Measurements from ENCODE around the gene IFT122.

Gene IFT122

DNA sequence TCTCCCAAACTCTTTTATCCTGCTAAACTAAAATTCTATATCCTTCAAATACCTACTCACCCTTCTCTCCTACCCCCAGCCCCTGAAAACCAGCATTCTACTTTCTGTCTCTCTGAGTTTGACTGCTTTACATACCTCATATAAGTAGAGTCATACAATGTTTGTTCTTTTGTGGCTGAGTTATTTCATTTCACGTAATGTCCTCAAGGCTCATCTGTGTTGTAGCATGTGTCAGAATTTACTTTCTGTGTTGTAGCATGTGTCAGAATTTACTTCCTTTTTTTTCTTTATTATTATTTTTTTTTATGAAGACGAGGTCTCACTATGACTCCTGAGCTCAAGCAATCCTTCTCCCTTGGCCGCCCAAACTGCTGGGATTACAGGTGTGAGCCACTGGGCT is 20.1 kb downstream of the IFT122 start:
- Mint-ChIP-seq H3K4me1 (ENCODE audit: low read depth in 2 of 2) (no peaks in the 10 kb centered on the region), H3K27me3 (no peaks in the 10 kb centered on the region), H3K27ac (peak overlapping the region in 1 of 2 donors; percentile 48), H3K4me3 (no peak overlapping the region), H3K36me3 (ENCODE audit: insufficient read depth) (no peaks in the 10 kb centered on the region), H3K9me3 (no peaks in the 10 kb centered on the region)
- DNase-seq (no peak), ATAC-seq (replicated peaks) (no peak)

- peak overlapping the region in 1 of 2 donors; percentile 48 for H3K27ac Mint-ChIP-seq
Measured at GRCh38 chr3:129460572-129460971, 20.5 kb downstream of the IFT122 start.

DNA sequence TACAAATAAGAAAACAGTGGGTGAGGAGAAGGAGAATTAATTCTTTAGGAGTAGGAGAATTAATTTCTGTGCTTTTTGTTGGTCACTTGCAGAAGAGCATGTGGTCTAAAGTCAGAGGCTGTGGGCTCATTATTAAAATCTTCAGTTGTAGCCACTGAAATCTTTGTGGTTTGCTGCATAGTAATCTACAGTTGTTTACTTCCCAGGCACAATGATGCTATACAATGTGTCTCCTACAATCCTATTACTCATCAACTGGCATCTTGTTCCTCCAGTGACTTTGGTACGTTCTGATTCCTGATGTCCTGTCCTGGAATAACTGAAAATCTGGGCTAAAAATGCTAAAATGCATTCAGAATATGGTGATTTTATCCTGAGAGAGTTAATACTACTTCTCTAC is 21.0 kb downstream of the IFT122 start:
- Mint-ChIP-seq H3K4me1 (ENCODE audit: low read depth in 2 of 2) (no peaks in the 10 kb centered on the region), H3K27me3 (no peaks in the 10 kb centered on the region), H3K36me3 (ENCODE audit: insufficient read depth) (peaks cover 5% of the 10 kb centered on the region), H3K9me3 (no peaks in the 10 kb centered on the region), H3K4me3 (no peak overlapping the region), H3K27ac (no peak overlapping the region)
- no peak for DNase-seq
- no peak for ATAC-seq (replicated peaks)

More at GRCh38 chr3:129460572-129460971, 20.5 kb downstream of the IFT122 start:
- Mint-ChIP-seq H3K4me3 (no peak overlapping the region), H3K36me3 (ENCODE audit: insufficient read depth) (peaks cover 2% of the 10 kb centered on the region), H3K9me3 (no peaks in the 10 kb centered on the region), H3K4me1 (ENCODE audit: low read depth in 2 of 2) (no peaks in the 10 kb centered on the region), H3K27me3 (no peaks in the 10 kb centered on the region)
- DNase-seq = no peak
- ATAC-seq (replicated peaks) = no peak

DNA sequence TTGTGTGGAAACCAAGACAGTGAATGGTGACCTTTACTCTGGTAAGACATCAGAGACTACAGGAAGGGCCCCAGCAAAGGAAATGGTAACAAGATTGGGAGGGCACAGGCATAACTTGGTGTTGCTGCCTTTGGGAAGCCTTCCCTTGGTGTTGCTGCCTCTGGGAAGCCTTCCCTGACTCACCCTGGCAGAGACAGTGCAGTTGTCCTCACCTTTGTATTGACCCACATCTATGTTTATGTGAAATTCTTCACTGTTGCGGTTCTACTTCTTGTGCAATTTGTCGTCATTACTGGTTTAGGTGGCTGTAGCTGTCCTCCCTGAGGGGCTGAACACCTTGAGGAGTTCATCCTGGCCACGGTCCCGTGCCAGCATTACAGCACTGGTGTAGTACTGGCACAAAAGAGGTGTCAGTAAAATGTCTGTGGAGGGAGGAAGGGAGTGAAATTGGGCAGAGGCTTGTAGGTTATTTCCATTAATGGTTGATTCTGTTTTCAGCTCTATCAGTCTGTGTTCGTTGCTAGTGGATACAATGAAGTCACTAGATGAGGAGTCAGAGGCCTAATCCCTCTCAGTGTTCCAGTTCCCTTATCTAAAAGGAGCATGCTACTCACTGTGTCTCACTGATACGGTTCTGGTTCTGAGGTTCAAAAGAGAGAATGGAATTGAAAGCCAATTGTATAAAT is 21.6 kb downstream of the IFT122 start:
- DNase-seq (no peak), ATAC-seq (replicated peaks) (no peak)
- no peak overlapping the region for H3K27ac Mint-ChIP-seq
- no peaks in the 10 kb centered on the region for H3K4me1 Mint-ChIP-seq (ENCODE audit: low read depth in 2 of 2)
- H3K9me3 Mint-ChIP-seq = no peaks in the 10 kb centered on the region
- no peak overlapping the region for H3K4me3 Mint-ChIP-seq
- peaks cover 5% of the 10 kb centered on the region for H3K36me3 Mint-ChIP-seq (ENCODE audit: insufficient read depth)
- H3K27me3 Mint-ChIP-seq = no peaks in the 10 kb centered on the region

DNA sequence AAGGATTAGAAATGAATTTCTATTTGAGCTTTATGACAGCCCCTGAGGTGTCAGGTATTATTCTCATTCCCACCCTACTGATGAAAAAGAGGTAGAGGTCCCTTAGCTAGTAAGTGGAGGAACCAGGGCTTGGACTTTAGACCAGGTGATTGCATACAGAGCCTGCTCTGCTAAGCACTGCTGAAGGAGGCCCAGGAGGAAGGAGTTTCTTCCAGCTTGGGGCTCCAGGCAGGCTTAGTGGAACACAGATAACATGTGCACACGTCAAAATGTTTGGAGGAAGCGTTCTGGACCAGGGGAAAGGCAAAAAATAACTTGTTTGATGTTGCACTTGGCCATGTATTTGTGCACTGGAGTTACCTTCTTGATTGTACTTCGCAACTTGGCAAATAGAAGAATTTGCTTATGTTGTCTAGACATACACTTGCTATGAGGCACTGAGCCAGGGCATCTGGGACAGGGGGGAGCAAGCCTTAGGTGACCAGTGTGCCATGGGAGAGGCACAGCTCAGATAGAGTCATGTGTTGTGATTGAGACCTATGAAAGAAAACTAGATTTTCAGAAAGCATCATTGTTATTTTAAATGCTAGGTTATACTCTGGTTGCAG is 22.4 kb downstream of the IFT122 start:
- H3K9me3 Mint-ChIP-seq = no peaks in the 10 kb centered on the region
- no peaks in the 10 kb centered on the region for H3K4me1 Mint-ChIP-seq (ENCODE audit: low read depth in 2 of 2)
- DNase-seq = no peak
- no peak for ATAC-seq (replicated peaks)
- no peaks in the 10 kb centered on the region for H3K27me3 Mint-ChIP-seq
- peaks cover 5% of the 10 kb centered on the region for H3K36me3 Mint-ChIP-seq (ENCODE audit: insufficient read depth)
- no peak overlapping the region for H3K27ac Mint-ChIP-seq
- H3K4me3 Mint-ChIP-seq = no peak overlapping the region

GRCh38 chr3:129463094-129463493 is 23.1 kb downstream of the IFT122 start:
- Mint-ChIP-seq H3K27me3 (no peaks in the 10 kb centered on the region), H3K36me3 (ENCODE audit: insufficient read depth) (peaks cover 5% of the 10 kb centered on the region), H3K27ac (no peak overlapping the region), H3K4me1 (ENCODE audit: low read depth in 2 of 2) (no peaks in the 10 kb centered on the region), H3K4me3 (no peak overlapping the region), H3K9me3 (no peaks in the 10 kb centered on the region)
- ATAC-seq (replicated peaks) = no peak
- no peak for DNase-seq

DNA sequence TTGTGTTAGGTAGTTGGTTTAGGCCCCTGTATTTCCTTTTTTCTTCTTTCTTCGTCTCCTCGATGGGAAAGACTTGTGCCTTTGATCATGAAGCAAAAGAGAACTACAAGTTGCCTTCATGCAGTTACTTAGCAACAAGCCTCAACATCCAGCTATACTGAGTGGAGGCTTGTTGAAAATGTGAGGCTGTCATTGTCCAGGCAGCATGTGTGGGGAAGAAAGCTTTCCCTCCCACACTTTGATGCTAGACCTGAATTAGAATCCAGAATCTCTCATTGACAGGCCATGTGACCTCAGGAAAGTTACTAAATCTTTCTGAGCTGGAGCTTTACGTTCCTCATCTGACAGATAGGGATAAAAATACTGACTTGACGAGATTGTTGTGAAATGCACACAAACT is 23.7 kb downstream of the IFT122 start:
- Mint-ChIP-seq H3K27me3 (no peaks in the 10 kb centered on the region), H3K36me3 (ENCODE audit: insufficient read depth) (peaks cover 5% of the 10 kb centered on the region), H3K4me1 (ENCODE audit: low read depth in 2 of 2) (no peaks in the 10 kb centered on the region), H3K27ac (no peak overlapping the region), H3K9me3 (no peaks in the 10 kb centered on the region), H3K4me3 (no peak overlapping the region)
- ATAC-seq (replicated peaks) = no peak
- DNase-seq = no peak

DNA sequence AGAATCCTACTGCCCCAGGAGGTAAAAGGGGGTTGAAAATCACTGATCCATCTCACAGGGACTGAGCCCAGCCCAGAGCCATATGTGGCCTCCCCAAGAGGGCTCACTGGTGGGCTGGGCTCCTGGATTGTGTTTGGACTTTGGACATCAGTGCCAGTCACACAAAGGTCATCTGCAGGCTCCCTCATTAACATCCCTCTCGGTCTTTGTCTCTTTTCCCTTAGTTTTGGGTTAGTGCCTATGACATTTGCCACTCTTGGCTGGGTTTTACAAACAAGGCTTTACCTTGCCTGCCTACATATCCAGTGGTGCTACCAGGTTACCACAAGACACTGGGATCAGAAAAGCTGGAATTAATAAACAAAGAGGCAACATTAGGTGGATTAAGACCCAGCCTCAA is 27.9 kb downstream of the IFT122 start:
- Mint-ChIP-seq H3K9me3 (no peaks in the 10 kb centered on the region), H3K4me1 (ENCODE audit: low read depth in 2 of 2) (no peaks in the 10 kb centered on the region), H3K4me3 (no peak overlapping the region), H3K27me3 (no peaks in the 10 kb centered on the region), H3K27ac (no peak overlapping the region), H3K36me3 (ENCODE audit: insufficient read depth) (peaks cover 5% of the 10 kb centered on the region)
- ATAC-seq (replicated peaks) (no peak), DNase-seq (no peak)

GRCh38 chr3:129469026-129469425 is 29.0 kb downstream of the IFT122 start:
- no peaks in the 10 kb centered on the region for H3K4me1 Mint-ChIP-seq (ENCODE audit: low read depth in 2 of 2)
- ATAC-seq (replicated peaks) (no peak), DNase-seq (no peak)
- H3K27me3 Mint-ChIP-seq = no peaks in the 10 kb centered on the region
- peak overlapping the region in 1 of 2 donors; percentile 1 for H3K27ac Mint-ChIP-seq
- H3K36me3 Mint-ChIP-seq (ENCODE audit: insufficient read depth) = peaks cover 5% of the 10 kb centered on the region
- no peak overlapping the region for H3K4me3 Mint-ChIP-seq
- H3K9me3 Mint-ChIP-seq = no peaks in the 10 kb centered on the region

DNA sequence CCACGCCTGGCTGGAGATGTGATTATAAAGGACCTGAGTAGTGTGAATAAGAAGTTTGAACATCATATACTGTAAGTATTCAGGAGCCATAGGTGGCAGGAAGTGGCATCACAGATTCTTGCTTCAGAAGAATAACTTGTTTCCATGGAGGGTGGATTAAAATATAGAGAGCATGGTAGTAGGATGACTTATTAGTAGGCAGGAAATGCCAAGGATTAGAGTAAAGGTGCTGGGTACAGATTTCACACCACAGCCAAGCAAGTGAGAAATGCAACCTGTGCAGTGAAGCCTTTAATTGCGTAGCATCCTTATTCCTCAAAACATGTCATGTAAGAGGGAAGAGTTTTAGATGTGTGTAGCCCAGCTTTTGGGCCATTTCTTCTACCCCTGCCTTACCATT is 30.8 kb downstream of the IFT122 start:
- ATAC-seq (replicated peaks) (no peak), DNase-seq (no peak)
- H3K9me3 Mint-ChIP-seq = no peaks in the 10 kb centered on the region
- no peaks in the 10 kb centered on the region for H3K27me3 Mint-ChIP-seq
- H3K4me3 Mint-ChIP-seq = no peak overlapping the region
- H3K4me1 Mint-ChIP-seq (ENCODE audit: low read depth in 2 of 2) = no peaks in the 10 kb centered on the region
- no peak overlapping the region for H3K27ac Mint-ChIP-seq
- peaks cover under 1% of the 10 kb centered on the region for H3K36me3 Mint-ChIP-seq (ENCODE audit: insufficient read depth)

GRCh38 chr3:129473067-129473768 is 33.2 kb downstream of the IFT122 start:
- no peaks in the 10 kb centered on the region for H3K27me3 Mint-ChIP-seq
- H3K36me3 Mint-ChIP-seq (ENCODE audit: insufficient read depth) = peaks cover 4% of the 10 kb centered on the region
- DNase-seq (no peak), ATAC-seq (replicated peaks) (no peak)
- no peaks in the 10 kb centered on the region for H3K4me1 Mint-ChIP-seq (ENCODE audit: low read depth in 2 of 2)
- no peak overlapping the region for H3K27ac Mint-ChIP-seq
- no peaks in the 10 kb centered on the region for H3K9me3 Mint-ChIP-seq
- H3K4me3 Mint-ChIP-seq = no peak overlapping the region

GRCh38 chr3:129473769-129474152 is 33.7 kb downstream of the IFT122 start:
- Mint-ChIP-seq H3K4me1 (ENCODE audit: low read depth in 2 of 2) (no peaks in the 10 kb centered on the region), H3K27me3 (no peaks in the 10 kb centered on the region), H3K4me3 (no peak overlapping the region), H3K36me3 (ENCODE audit: insufficient read depth) (peaks cover 4% of the 10 kb centered on the region), H3K27ac (no peak overlapping the region), H3K9me3 (no peaks in the 10 kb centered on the region)
- DNase-seq (no peak), ATAC-seq (replicated peaks) (no peak)

DNA sequence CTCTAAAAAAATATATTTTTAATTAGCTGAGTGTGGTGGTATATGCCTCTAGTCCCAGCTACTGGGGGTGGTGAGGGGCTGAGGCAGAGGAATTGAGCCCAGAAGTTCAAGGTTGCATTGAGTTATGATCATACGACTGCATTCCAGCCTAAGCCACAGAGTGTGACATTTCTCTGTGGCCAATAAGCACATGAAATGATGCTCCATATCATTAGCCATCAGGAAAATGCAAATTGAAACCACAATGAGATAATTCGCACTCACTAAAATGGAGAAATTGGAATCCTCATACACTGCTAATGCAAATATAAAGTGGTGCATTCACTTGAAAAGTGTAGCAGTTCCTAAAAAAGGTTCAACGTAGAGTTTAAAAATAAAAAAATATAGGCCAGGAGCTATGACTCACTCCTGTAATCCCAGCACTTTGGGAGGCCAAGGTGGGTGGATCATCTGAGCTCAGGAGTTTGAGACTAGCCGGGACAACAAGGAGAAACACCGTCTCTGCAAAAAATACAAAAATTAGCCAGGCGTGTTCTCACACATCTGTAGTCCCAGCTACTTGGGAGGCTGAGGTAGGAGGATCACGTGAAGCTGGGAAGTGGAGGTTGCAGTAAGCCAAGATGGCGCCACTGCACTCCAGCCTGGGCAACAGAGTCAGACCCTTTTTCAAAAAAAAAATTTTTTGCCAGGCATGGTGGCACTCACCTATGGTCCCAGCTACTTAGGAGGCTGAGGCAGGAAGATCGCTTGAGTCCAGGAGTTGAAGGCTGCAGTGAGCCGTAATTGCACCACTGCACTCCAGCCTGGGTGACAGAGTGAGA is 35.2 kb downstream of the IFT122 start:
- Mint-ChIP-seq H3K4me3 (no peak overlapping the region), H3K9me3 (no peaks in the 10 kb centered on the region), H3K4me1 (ENCODE audit: low read depth in 2 of 2) (no peaks in the 10 kb centered on the region), H3K27me3 (no peaks in the 10 kb centered on the region), H3K27ac (no peak overlapping the region), H3K36me3 (ENCODE audit: insufficient read depth) (peaks cover 4% of the 10 kb centered on the region)
- no peak for DNase-seq
- ATAC-seq (replicated peaks) = no peak
